ENCODE measurements around the gene MSH2.

Gene MSH2

DNA sequence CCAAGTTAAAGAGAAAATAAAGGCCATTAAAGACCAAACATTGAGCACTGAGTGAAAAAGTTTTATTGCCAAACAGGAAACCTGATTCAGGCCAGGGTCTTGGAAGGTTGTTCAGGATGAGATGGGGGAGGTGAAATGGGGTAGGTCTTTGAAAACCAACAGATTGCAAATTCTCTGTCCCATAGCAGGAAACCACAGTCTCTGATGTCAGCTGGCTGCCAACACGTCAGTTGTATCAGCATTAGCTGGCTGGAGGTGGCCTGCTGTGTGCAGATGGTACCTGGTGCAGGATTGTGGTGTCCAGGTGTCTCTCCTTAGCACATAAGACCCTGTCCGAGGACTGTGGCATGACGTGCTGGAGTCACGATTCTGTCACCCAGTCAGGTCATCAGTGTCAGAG lies 106.3 kb downstream of the MSH2 start:
- no peak overlapping the region for H3K4me2 ChIP-seq (ENCODE audit: low read depth, low read length)
- H3K4me3 ChIP-seq (ENCODE audit: low read length) = no peak overlapping the region
- H3F3A ChIP-seq (ENCODE audit: insufficient read depth, low read length) = no peaks in the 10 kb centered on the region
- H3K9me3 ChIP-seq (replicated peaks; ENCODE audit: insufficient read depth, low read length) = no peaks in the 10 kb centered on the region
- no peaks in the 10 kb centered on the region for H3K9me2 ChIP-seq (replicated peaks; ENCODE audit: insufficient read depth, low read length)
- H3K27me3 ChIP-seq (replicated peaks; ENCODE audit: insufficient read depth, low read length) = no peaks in the 10 kb centered on the region
- H3K4me1 ChIP-seq (ENCODE audit: low read length) = peaks cover 17% of the 10 kb centered on the region; the same call in 1 of the 2 replicates
- H3K9ac ChIP-seq (ENCODE audit: low read length) = no peak overlapping the region
- no peaks in the 10 kb centered on the region for H3K36me3 ChIP-seq (replicated peaks; ENCODE audit: insufficient read depth, low read length)
- peak overlapping the region; percentile 46; the same call in 1 of the 2 replicates for H3K27ac ChIP-seq (ENCODE audit: low read length)
- no peak overlapping the region for H2AFZ ChIP-seq (ENCODE audit: low read length)
- H3K79me2 ChIP-seq (ENCODE audit: low read length) = no peaks in the 10 kb centered on the region
- peak; percentile 55 for DNase-seq
- no peak for TF ChIP-seq EZH2phosphoT487 (IDR thresholded peaks at IDR 0.05; ENCODE audit: low read length)
- TF ChIP-seq, protein P1, sequence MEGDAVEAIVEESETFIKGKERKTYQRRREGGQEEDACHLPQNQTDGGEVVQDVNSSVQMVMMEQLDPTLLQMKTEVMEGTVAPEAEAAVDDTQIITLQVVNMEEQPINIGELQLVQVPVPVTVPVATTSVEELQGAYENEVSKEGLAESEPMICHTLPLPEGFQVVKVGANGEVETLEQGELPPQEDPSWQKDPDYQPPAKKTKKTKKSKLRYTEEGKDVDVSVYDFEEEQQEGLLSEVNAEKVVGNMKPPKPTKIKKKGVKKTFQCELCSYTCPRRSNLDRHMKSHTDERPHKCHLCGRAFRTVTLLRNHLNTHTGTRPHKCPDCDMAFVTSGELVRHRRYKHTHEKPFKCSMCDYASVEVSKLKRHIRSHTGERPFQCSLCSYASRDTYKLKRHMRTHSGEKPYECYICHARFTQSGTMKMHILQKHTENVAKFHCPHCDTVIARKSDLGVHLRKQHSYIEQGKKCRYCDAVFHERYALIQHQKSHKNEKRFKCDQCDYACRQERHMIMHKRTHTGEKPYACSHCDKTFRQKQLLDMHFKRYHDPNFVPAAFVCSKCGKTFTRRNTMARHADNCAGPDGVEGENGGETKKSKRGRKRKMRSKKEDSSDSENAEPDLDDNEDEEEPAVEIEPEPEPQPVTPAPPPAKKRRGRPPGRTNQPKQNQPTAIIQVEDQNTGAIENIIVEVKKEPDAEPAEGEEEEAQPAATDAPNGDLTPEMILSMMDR (IDR thresholded peaks at IDR 0.05; ENCODE audit: low read length) = no peak
- TF ChIP-seq EZH2 (optimal IDR thresholded peaks at IDR 0.05; ENCODE audit: low read depth, low read length) = no peak
- H4K20me1 ChIP-seq (ENCODE audit: insufficient read depth, low read length) = no peaks in the 10 kb centered on the region

DNA sequence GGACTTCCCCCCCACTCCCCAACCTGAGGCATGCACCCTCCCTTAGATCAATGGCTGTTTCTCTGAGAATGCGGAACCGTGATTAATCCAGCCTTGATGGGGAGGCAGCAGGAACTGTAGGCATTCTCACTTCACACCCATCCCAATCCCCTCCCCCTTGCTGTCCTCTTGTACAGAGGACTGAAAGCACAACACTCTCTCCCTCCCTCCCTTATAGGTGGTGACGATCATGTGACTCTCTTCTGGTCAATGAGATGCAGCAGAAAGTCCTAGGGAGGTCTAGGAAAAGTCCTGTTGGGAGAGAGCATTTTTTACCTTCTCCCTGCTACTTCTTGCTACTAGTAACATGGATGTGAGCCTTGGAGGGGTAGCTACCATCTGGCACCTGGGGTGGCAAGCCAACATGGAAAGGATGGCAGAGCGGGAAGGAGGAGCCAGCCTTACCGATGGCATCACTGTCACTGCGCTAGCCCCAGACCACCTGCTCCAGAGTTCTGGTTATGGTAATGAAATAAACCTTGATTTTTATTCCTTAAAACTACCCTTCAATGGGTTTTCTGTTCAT lies 106.9 kb downstream of the MSH2 start:
- no peak overlapping the region for H2AFZ ChIP-seq (ENCODE audit: low read length)
- DNase-seq = no peak
- H3K9ac ChIP-seq (ENCODE audit: low read length) = no peak overlapping the region
- peak overlapping the region; percentile 28; the same call in 1 of the 2 replicates for H3K27ac ChIP-seq (ENCODE audit: low read length)
- H3K79me2 ChIP-seq (ENCODE audit: low read length) = no peaks in the 10 kb centered on the region
- no peak overlapping the region for H3K4me2 ChIP-seq (ENCODE audit: low read depth, low read length)
- no peak for TF ChIP-seq EZH2phosphoT487 (IDR thresholded peaks at IDR 0.05; ENCODE audit: low read length)
- TF ChIP-seq, protein P1 (IDR thresholded peaks at IDR 0.05; ENCODE audit: low read length) = no peak
- no peak for TF ChIP-seq EZH2 (optimal IDR thresholded peaks at IDR 0.05; ENCODE audit: low read depth, low read length)
- H4K20me1 ChIP-seq (ENCODE audit: insufficient read depth, low read length) = no peaks in the 10 kb centered on the region
- H3K9me2 ChIP-seq (replicated peaks; ENCODE audit: insufficient read depth, low read length) = no peaks in the 10 kb centered on the region
- H3K4me1 ChIP-seq (ENCODE audit: low read length) = peaks cover 17% of the 10 kb centered on the region; the same call in 1 of the 2 replicates
- no peaks in the 10 kb centered on the region for H3K27me3 ChIP-seq (replicated peaks; ENCODE audit: insufficient read depth, low read length)
- no peaks in the 10 kb centered on the region for H3K9me3 ChIP-seq (replicated peaks; ENCODE audit: insufficient read depth, low read length)
- no peaks in the 10 kb centered on the region for H3K36me3 ChIP-seq (replicated peaks; ENCODE audit: insufficient read depth, low read length)
- H3K4me3 ChIP-seq (ENCODE audit: low read length) = no peak overlapping the region
- H3F3A ChIP-seq (ENCODE audit: insufficient read depth, low read length) = no peaks in the 10 kb centered on the region

DNA sequence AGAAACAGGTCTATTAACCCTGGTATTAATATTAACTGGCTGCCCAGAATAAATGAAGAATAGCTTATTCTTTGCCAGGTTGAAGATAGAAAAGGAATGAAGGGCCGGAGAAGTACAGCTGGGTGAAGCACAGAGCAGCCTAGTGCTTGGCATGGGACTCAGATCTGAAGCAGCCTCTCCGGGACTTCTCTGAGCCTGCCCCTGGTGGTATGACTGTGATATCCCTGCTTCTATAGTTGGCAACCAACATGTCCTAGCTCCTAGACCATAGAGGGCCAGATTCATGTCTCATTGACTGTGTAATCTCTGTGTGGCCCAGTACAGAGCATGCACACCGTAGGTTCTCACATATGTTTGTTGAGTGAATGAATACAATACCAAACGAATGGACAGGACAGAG lies 107.8 kb downstream of the MSH2 start:
- H3K9ac ChIP-seq (ENCODE audit: low read length) = no peak overlapping the region
- no peaks in the 10 kb centered on the region for H3K9me2 ChIP-seq (replicated peaks; ENCODE audit: insufficient read depth, low read length)
- no peaks in the 10 kb centered on the region for H3K36me3 ChIP-seq (replicated peaks; ENCODE audit: insufficient read depth, low read length)
- no peaks in the 10 kb centered on the region for H3K79me2 ChIP-seq (ENCODE audit: low read length)
- no peaks in the 10 kb centered on the region for H3F3A ChIP-seq (ENCODE audit: insufficient read depth, low read length)
- no peak overlapping the region for H2AFZ ChIP-seq (ENCODE audit: low read length)
- no peaks in the 10 kb centered on the region for H4K20me1 ChIP-seq (ENCODE audit: insufficient read depth, low read length)
- H3K9me3 ChIP-seq (replicated peaks; ENCODE audit: insufficient read depth, low read length) = no peaks in the 10 kb centered on the region
- H3K4me3 ChIP-seq (ENCODE audit: low read length) = no peak overlapping the region
- H3K27me3 ChIP-seq (replicated peaks; ENCODE audit: insufficient read depth, low read length) = no peaks in the 10 kb centered on the region
- no peak for DNase-seq
- no peak overlapping the region for H3K4me2 ChIP-seq (ENCODE audit: low read depth, low read length)
- no peak overlapping the region for H3K27ac ChIP-seq (ENCODE audit: low read length)
- no peak for TF ChIP-seq EZH2phosphoT487 (IDR thresholded peaks at IDR 0.05; ENCODE audit: low read length)
- TF ChIP-seq EZH2 (optimal IDR thresholded peaks at IDR 0.05; ENCODE audit: low read depth, low read length) = no peak
- TF ChIP-seq, protein P1 (IDR thresholded peaks at IDR 0.05; ENCODE audit: low read length) = no peak
- H3K4me1 ChIP-seq (ENCODE audit: low read length) = peaks cover 17% of the 10 kb centered on the region; the same call in 1 of the 2 replicates

Measured in MM.1S (cell line).